Astrocyte of the spinal cord (primary cell): ENCODE results near the gene MRGPRD.

ENCODE experiments used
- DNase-seq: peaks from one replicate; pipeline ENCODE4 v3.0.0; 2011; ENCODE audit warnings: low read depth, low spot score
- H3K4me3 ChIP-seq: 2 replicates; pipeline ENCODE4 v1.5.1; 2011; ENCODE audit warnings: low read depth, mild to moderate bottlenecking, low read length, moderate library complexity
- CTCF ChIP-seq: IDR thresholded peaks from 2 replicates; pipeline ENCODE4 v1.5.1; 2012; ENCODE audit warnings: low read depth, mild to moderate bottlenecking, low read length, inconsistent platforms
- in situ Hi-C: cut with HindIII; loops from 2 replicates; pipeline ENCODE4 v1.10.0; 2017; ENCODE audit warnings: low sequenced_read_pairs

The MRGPRD gene

GRCh38 chr11:69011624-69012091 is 30.9 kb upstream of the MRGPRD start:
- no peak for DNase-seq
- no peak for TF ChIP-seq CTCF
- in situ Hi-C loops = no loop called here
- peak overlapping the region; percentile 21 for H3K4me3 ChIP-seq

DNA sequence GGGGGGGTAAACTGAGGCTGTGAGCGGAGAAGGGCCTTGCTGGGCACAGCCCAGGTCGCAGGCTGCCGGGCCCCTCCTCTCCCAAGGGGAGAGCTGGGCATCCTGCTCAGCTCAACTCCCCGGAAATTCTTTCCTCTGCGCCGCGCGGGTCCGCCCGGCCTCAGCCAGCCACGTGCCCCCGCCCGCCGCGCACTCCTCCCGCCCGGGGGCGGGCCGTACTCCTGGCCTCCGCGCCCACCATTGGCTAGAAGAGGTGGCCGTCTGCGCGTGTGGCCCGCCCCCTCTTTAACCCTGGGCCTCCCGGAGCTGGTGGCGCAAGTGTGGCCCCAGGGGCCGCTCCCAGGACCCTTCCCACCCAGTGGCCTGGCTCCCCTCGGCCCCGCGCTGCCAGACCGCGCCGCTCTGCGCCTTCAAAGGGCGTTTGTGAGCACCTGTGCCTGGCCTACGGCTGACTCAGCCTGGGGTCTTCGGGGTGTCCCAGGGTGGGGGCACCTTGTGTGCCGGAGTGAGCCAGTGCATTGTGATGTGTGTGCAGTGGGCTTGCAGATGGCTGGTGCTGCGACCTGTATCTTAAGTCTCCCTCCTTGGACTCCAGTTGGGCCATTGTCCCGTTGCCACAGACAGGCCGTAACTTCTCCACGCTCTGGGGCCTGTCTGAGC is 30.3 kb upstream of the MRGPRD start:
- DNase-seq = peak; percentile 73
- in situ Hi-C loops = no loop called here

DNA sequence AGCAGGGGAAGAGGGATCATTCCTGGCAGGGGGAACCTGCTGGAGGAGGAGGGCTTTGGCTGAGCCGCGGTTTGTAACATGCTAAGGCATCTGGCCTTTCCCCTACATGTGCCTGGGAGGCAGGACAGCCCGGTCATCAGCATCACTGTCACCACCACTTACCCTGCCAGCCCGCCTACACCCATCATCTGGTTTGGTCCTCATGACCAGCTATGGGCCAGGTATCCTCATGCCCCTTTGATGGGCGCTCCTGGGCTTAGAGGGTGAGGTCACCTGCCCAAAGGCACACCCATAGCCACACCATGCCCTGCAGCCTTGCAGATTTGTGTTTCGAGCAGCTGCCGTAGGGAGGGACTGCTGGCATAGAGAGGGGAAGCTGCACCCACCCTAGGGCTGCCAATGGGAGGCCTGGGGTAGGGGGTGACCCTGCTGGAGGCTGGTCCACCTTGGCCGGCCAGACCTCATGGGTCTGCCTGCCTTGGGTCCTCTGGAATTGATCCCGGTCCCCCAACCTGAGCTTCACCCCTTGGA is 29.6 kb upstream of the MRGPRD start:
- peak overlapping the region; percentile 7 for H3K4me3 ChIP-seq
- DNase-seq = no peak
- no peak for TF ChIP-seq CTCF
- in situ Hi-C loops = no loop called here

More for the DNA sequence above, 30.3 kb upstream of the MRGPRD start:
- TF ChIP-seq CTCF = no peak
- H3K4me3 ChIP-seq = peak overlapping the region; percentile 21

- no peak for TF ChIP-seq CTCF
- no peak for DNase-seq
- in situ Hi-C loops = no loop called here
- no peak overlapping the region for H3K4me3 ChIP-seq
Observed at GRCh38 chr11:69009441-69010211, 28.8 kb upstream of the MRGPRD start.

GRCh38 chr11:69008737-69009440 is 28.1 kb upstream of the MRGPRD start:
- DNase-seq = peak; percentile 98
- in situ Hi-C loops = no loop called here
- H3K4me3 ChIP-seq = no peak overlapping the region
- no peak for TF ChIP-seq CTCF

DNA sequence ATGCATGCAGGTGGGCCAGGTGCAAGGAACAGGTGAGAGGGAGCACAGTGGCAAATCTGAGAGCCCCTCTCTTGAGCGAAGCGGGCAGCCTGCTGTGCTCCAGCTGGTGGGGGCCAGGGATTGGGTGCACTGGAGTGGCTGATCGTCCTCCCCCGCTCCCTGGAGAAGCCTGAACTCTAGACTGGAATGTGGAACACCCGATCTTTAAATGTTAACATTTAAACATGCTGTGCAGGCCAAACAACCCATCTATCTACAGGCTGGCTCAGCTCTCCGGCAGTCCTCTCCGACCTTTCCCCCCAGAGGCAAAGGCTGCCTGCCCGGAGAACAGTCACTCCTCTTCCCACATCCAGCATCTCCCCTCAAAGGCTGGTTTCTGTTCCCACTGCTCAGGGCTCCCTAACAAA is 27.2 kb upstream of the MRGPRD start:
- TF ChIP-seq CTCF = no peak
- H3K4me3 ChIP-seq = no peak overlapping the region
- in situ Hi-C loops = no loop called here
- no peak for DNase-seq
